Chondrocyte (in vitro differentiated cells): ENCODE results near the gene NOX5. TPM values are rescaled to one million over a fixed set of nuclear protein-coding genes. Genes with fewer than 3 reads are reported as not detected.

ENCODE experiments used
- DNase-seq: peaks from one replicate; pipeline ENCODE4 v3.0.0; 2021; ENCODE audit warnings: mixed read lengths, low spot score
- H3K27ac Mint-ChIP-seq: one replicate; pipeline ENCODE4 v1.8.0; 2021; ENCODE audit warnings: mild to moderate bottlenecking, moderate library complexity, mixed read lengths; ENCODE audit not compliant: unreplicated experiment
- H3K27me3 Mint-ChIP-seq: 2 replicates; pipeline ENCODE4 v1.8.0; 2021; ENCODE audit warnings: low read depth, mixed read lengths
- H3K36me3 Mint-ChIP-seq: 2 replicates; pipeline ENCODE4 v1.8.0; 2021; ENCODE audit warnings: low read depth, mixed read lengths
- H3K4me1 Mint-ChIP-seq: 2 replicates; pipeline ENCODE4 v1.8.0; 2021; ENCODE audit warnings: low read depth, mild to moderate bottlenecking, mixed read lengths
- H3K4me3 Mint-ChIP-seq: one replicate; pipeline ENCODE4 v1.8.0; 2021; ENCODE audit warnings: mild to moderate bottlenecking, moderate library complexity, mixed read lengths; ENCODE audit not compliant: unreplicated experiment
- H3K9me3 Mint-ChIP-seq: 2 replicates; pipeline ENCODE4 v1.8.0; 2021; ENCODE audit warnings: low read depth, mixed read lengths
- CTCF ChIP-seq: fragments of 200-600 bp; sonication (generic); IDR thresholded peaks from 2 replicates; pipeline ENCODE4 v1.5.0; 2021; ENCODE audit warnings: antibody characterized with exemption, mild to moderate bottlenecking, moderate library complexity
- total RNA-seq: library from RNA; stranded (reverse); gene quantifications from 3 replicates; pipeline ENCODE4 v1.2.1, GENCODE V29; 2021

The NOX5 gene
- total RNA-seq, 1 donor from 2014 or later = not detected

GRCh38 chr15:69096626-69097025 is 82.1 kb downstream of the NOX5 start:
- TF ChIP-seq CTCF = no peak
- Mint-ChIP-seq H3K9me3 (no peaks in the 10 kb centered on the region), H3K4me1 (peaks cover 10% of the 10 kb centered on the region), H3K4me3 (no peak overlapping the region), H3K27me3 (peaks cover 11% of the 10 kb centered on the region), H3K27ac (no peak overlapping the region), H3K36me3 (peaks cover 2% of the 10 kb centered on the region)
- DNase-seq = no peak

- peaks cover 12% of the 10 kb centered on the region for H3K27me3 Mint-ChIP-seq
- H3K4me3 Mint-ChIP-seq = no peak overlapping the region
- H3K27ac Mint-ChIP-seq = no peak overlapping the region
- no peak for TF ChIP-seq CTCF
- DNase-seq = no peak
- no peaks in the 10 kb centered on the region for H3K9me3 Mint-ChIP-seq
- H3K4me1 Mint-ChIP-seq = no peaks in the 10 kb centered on the region
- peaks cover 2% of the 10 kb centered on the region for H3K36me3 Mint-ChIP-seq
Observed at GRCh38 chr15:69098771-69099170, 84.3 kb downstream of the NOX5 start.

- no peak for TF ChIP-seq CTCF
- H3K27ac Mint-ChIP-seq = no peak overlapping the region
- no peak for DNase-seq
- H3K27me3 Mint-ChIP-seq = peaks cover 12% of the 10 kb centered on the region
- no peak overlapping the region for H3K4me3 Mint-ChIP-seq
- H3K4me1 Mint-ChIP-seq = no peaks in the 10 kb centered on the region
- peaks cover 2% of the 10 kb centered on the region for H3K36me3 Mint-ChIP-seq
- no peaks in the 10 kb centered on the region for H3K9me3 Mint-ChIP-seq
Observed at GRCh38 chr15:69099941-69100340, 85.4 kb downstream of the NOX5 start.

GRCh38 chr15:69100821-69101220 is 86.3 kb downstream of the NOX5 start:
- H3K4me1 Mint-ChIP-seq = peaks cover 4% of the 10 kb centered on the region
- peaks cover 2% of the 10 kb centered on the region for H3K36me3 Mint-ChIP-seq
- no peak overlapping the region for H3K27ac Mint-ChIP-seq
- peaks cover 6% of the 10 kb centered on the region for H3K27me3 Mint-ChIP-seq
- no peaks in the 10 kb centered on the region for H3K9me3 Mint-ChIP-seq
- no peak for TF ChIP-seq CTCF
- no peak for DNase-seq
- no peak overlapping the region for H3K4me3 Mint-ChIP-seq

GRCh38 chr15:69104050-69104750 is 89.7 kb downstream of the NOX5 start:
- TF ChIP-seq CTCF = no peak
- H3K27me3 Mint-ChIP-seq = peaks cover 22% of the 10 kb centered on the region
- no peaks in the 10 kb centered on the region for H3K36me3 Mint-ChIP-seq
- H3K9me3 Mint-ChIP-seq = no peaks in the 10 kb centered on the region
- H3K4me3 Mint-ChIP-seq = no peak overlapping the region
- no peak for DNase-seq
- H3K4me1 Mint-ChIP-seq = peaks cover 16% of the 10 kb centered on the region
- H3K27ac Mint-ChIP-seq = no peak overlapping the region
